ACHN (cell line): ENCODE results near the gene CCNQ.

Experiments used
- DNase-seq: peaks from one replicate; pipeline ENCODE4 v3.0.0-alpha.2; 2015
- in situ Hi-C: cut with HindIII; loops from 2 replicates; pipeline ENCODE4 v1.10.0; 2017; ENCODE audit warnings: low sequenced_read_pairs, low pct_ligation_motif_present, low pct_unique_long_range_greater_than_20kb

Gene CCNQ

DNA sequence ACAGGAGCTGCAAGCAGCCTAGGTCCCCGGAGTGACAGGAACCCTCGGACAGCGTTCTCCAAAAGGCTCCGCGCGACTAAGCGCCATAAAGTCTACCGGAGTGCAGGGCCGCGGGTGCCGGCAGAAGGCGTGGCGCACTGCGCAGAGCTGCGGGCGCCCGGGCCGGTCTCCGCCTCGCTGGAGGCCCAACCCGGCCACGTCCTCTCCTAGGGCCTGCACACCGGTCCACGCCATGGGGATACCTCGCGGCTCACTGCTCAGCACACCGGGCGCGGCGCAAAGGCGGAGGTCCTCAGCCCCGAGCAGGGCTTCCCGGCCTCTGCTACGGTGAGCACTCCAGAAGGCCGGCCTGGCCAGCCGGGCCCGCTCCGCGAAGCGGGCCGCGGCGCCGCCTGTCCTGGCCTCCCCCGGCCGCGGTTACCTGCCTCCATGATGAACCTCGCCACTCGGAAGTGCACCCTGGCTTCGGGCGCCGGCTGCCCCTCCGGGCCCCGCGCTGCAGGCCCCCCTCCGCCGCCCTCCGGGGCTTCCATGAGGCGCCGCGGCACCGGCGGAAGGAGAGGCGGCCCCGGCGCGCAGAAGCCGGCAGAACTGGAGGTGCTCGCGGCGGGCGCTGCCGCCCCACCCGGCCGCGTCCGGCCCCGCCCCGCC lies at the start of gene CCNQ:
Gene CCNQ, minus strand, starts transcription at position 599 of the 651 bp plus-strand sequence. Its CDS starts 66 bp downstream, at position 533.
- DNase-seq: peak; percentile 5
- in situ Hi-C loops: no loop called here

DNA sequence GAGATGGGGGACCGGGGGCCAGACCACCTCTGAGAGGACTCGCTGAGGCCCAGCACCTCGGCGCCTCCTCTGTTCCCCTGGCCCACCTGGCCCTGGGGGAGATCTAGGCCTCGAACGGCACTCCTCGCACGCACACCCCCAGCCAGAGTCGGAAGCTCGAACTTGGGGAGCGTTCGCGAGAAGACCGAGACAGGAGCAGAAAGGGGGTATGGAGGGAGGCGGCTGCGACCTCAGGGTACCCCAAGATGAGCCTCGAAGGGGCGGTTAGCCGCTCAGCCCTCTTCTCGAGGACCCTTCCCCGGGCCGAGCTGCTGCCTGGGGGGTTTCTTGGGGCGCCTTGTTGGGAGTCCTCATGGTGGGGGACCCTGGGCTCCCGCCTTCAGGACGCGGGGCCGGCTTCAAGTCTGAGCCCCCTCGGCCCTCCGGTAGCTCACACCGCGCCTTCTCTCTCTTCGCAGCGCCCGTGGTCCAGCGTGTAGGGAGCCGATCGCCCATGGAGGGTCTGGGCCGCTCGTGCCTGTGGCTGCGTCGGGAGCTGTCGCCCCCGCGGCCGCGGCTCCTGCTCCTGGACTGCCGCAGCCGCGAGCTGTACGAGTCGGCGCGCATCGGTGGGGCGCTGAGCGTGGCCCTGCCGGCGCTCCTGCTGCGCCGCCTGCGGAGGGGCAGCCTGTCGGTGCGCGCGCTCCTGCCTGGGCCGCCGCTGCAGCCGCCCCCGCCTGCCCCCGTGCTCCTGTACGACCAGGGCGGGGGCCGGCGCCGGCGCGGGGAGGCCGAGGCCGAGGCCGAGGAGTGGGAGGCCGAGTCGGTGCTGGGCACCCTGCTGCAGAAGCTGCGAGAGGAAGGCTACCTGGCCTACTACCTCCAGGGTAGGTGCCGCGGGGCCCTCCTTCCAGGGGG lies 48.8 kb upstream of the CCNQ start:
- DNase-seq: no peak
- in situ Hi-C loops: no loop called here

DNA sequence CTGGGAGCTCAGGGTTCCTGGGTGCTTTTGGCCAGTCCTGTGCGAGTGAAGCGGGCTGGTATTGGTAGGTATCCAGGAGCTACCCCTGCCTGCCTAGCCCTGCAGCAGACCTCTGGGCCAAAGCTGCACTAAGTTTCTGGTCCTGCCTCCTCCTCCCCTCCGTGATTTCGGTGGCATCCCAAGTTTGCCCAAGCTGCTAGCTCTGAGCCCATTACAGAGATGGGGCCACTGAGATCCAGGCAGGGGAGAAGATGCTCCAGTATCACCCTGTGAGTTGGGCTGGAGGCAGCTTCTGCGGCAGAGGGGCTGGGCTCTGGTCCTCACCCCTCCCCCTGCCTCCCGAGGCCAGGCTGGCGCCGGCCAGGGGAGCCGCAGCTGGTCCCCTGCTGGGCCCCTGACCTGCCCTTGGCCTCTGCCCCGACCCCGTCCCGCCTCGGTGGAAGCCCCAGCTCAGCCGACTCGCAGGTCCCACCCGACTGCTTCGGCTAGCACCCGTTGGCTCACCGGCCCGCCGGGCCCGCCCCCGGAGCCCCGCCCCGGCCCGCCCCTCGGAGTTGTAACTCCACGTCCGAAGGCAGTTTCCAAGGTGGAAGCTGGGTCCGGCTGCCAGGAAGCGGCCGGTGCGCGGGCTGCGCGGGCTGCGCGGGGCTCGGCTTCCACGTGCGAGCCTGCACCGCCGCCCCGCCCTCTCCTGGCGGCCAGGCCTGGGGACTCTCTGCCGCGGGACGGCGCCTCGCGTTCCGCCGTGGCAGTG lies 47.9 kb upstream of the CCNQ start, which contains the start of gene DUSP9:
Gene DUSP9, plus strand, starts transcription at position 584 of the 754 bp plus-strand sequence. CDS start 751 bp downstream, outside the sequence.
- DNase-seq: peak; percentile 57
- in situ Hi-C loops: no loop called here

DNA sequence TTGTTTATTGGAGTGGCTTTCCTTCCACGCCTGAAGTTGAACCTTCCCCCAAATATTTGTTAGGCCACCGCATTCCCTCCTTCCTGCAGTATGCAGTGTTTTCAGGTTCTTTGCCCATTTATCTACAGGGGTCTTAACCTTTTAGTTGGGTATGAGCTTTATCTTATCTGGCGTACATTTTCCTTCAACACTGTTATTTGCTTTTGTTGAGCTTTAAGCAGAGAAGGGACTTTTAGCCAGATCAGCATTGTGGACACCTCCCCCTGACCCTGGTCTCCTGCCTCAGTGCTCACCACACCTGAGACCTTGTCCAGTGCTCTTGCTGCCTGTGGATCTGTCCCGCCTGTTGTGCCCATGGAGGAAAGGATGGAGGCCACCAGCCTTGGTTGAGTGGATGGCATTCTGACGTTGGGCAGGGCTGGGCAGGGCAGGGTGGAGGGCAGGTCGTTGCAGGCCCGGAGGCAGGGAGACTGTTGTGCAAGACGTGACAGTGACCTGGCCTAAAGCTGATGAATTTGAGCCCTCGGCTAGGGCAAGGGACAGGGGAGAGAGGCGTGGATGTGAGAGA lies 47.1 kb upstream of the CCNQ start:
- in situ Hi-C loops: no loop called here
- DNase-seq: no peak

DNA sequence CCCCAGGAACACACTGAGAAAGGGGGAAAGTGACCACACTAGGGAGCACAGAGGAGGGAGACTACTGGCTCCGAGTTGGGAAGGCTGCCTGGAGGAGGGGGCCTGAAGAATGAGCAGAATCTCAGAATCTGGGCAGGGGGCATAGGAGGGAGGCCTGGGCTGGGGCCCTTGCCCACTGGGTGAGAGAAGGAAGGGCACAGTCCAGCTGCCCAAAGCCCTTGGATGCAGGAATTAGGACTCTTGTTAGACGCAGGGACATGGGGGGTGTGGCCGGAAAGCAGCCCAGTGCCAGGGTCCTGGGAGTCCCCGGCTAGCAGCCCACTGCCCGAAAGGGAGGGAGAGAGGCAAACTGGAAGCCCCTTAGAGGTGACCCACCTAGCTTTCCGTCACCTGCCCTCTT lies 46.2 kb upstream of the CCNQ start:
- in situ Hi-C loops: no loop called here
- DNase-seq: no peak

DNA sequence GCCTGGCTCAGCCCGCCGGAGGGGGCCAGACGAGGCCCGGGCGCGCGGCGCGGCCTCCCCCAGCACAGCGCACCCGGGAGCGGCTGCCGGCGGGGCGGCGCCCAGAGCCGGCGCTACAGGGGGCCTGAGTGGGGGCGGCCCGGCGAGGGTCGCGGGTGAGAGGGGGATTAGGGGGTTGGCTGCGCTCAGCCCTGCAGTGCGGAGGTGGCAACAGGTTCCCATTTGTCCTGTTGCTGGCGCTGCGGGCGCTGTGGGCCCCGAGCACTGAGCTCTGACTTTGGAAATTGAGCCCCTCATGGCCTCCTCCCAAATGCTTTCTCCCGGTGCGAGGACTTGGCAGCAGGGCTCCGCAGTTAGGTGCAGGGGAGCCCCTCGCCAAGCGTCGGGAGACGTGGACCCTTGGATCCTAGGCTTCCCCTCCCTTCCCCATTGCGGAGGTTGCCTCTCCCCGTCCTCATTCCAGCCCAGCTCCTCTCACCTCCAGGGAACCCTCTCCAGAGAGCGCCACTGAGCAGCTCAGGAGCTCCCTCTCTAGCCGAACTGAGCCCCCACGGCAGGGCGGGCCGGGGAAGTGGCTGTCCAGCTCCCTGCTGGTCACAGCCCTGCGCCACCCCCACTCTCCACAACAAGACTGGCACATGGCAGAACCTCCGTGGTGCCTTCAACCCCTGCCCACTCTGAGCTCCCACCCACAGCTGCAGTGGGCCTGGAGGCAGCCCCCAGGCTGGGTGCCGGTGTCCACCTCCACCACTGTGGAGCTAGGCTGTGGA lies 45.6 kb upstream of the CCNQ start:
- no peak for DNase-seq
- in situ Hi-C loops: no loop called here

DNA sequence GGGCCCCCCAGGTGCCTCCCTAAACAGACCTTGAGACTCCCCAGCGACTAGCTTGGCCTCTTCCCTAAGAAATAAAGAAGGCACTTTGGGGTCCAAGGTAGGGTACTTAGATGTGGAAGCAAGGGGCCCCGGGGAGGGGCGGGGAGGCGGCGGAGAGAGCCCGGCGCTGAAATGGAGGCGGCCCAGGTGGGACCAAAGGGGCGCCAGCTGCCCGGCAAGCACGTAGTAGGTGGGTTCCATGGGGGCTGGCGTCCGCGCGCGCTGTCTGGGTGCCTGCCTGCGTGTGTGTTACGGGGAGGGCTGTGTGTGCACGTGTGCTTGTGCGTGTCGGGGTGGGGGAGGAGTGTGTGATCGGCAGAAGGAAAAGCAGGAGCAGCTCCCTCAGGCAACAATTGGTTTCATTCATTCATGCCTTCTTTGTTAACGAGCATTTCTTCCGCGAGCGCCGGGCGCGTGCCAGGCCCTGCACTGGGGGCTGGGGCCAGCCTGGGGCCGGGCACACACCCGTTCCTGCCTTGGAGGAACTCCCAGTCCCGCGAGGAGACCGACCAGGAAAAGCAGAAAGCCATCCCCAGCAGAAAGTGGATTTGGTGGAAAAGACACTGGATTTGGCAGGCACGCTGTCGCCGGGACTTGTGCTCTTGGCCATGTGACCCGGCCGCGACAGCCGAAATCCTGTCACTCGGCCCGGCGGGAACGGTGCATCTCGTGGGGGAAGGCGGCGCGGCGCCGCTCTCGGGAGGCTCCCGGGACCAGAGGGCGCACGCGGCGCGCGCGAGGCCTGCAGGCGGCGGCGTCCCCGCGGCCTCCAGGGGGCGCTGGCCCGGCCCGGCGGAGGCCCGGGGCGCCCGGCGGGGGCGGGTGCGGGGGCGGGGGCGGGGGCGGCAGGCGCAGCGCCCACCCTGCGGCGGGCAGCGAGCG lies 44.8 kb upstream of the CCNQ start:
- in situ Hi-C loops: no loop called here
- peak; percentile 8 for DNase-seq

DNA sequence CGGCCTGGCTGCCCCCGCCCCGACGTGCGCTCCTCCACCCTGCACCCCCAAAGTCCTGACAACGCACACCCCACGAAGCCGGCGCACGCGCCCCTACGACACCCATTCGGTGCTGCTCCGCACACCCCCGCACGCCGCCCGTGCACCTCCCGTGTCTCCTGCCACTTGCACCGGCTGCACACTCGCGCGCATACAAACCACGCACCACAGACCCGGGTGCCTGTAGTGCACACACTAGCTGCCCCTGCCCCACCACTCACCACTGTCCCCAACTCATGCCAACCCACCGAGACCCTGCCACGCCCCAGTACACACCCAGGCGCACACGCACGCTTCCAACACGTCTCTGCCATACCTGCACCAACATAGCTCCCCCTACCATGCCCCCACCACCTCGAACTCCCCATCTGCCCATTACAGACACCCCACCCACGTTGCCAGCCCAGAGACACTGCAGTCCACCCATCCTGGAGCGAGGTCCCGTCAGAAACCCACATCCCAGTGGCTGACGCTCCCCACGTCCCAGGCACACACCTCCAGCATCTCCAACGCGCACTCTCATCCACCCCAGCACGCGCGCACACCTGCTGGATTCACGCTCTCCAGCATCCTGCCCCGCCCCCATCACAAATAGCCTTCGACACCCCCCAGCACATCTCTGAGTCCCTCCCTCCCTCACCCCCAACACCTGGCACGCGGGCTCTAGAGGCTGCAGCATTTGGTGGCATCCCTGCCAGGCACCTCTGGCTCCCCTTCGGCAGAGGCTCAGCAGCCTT lies 43.9 kb upstream of the CCNQ start:
- DNase-seq: no peak
- in situ Hi-C loops: no loop called here

DNA sequence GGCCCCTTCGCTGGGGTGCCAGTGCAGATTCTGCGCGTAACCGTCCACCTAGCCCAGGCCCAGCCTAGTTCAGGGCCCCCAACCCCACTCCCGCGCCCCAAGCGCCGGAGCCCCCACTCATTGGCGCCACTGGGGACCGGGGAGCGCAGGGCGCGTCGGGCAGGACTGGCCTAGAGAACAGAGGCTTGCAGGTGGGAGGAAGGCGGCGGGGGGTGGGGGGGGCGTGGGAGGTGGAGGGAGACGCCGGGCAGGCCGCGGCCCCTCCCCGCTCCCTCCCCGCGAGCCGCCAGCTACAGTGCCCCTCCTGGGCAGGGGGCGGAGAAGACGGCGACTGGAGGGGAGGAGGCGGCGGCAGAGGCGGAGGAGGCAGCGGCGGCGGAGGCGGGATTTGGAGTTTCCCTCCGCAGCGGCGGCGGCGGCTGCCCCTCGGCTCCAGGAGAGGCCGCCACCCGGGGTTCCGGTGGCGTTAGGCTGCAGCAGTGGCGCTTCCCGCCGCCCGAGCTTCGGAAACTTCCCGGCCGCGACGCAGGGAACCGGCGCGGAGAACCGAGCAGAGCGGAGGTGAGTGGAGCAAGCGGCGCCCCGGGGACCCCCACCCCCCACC lies 43.2 kb upstream of the CCNQ start:
- no peak for DNase-seq
- in situ Hi-C loops: no loop called here

DNA sequence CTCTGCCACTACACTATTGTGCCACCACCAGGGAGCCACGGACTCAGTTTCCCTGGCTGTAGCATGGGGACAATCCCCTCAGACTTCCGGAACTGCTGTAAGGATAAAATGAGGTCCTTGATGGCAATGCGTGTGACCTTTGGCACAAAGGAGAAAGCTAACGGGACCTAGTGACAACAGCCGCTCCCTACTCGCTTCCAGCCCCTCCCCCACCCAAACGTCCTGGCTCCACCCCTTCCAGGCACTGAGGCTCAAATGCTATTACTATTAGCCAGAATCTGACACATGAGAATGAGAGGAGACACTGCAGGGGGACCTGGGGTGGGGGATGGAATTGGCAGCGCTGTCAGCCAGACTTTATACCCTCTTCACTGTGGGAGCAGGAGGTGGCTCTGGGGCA lies 42.7 kb upstream of the CCNQ start:
- in situ Hi-C loops: no loop called here
- no peak for DNase-seq

DNA sequence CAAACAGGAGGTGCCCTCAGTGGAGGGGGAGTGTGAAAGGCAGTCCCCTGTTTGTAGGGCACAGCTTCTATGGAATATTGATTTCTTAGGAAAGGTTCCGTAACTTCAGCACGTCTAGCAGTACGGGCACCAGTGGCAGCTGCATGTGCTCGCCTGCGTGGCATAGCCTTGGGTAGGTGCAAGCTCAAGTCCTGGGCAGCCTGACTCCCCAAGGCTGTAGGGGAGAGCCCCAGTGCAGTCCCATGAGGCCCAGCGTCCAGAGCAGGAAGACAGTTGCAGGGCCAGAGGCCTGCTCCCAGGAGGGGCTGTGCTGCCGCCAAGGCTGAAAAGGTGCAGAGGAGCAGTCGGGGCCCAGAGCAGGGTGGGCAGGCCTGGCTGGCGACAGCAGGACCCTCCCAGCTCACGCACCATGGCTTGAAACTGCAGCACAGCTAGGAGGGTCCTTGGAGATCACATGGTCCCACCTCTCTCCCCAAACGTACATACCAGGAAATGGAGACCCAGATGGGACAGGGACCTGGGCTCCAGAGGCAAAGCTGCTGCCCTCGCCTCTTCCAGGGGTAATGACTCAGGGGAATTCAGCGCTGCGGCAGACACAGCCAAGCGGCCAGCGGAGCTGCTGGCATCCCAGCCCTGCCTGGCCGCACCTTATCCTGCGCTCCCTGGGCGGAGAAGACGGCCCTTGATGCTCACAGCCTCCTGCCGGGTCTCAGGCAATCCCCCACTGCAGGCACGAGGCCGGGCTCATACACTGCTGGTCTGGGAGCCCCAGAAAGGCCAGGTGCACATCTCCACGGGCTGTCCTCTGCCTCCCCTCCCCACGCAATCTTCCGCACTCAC lies 42.0 kb upstream of the CCNQ start:
- in situ Hi-C loops: no loop called here
- DNase-seq: no peak

DNA sequence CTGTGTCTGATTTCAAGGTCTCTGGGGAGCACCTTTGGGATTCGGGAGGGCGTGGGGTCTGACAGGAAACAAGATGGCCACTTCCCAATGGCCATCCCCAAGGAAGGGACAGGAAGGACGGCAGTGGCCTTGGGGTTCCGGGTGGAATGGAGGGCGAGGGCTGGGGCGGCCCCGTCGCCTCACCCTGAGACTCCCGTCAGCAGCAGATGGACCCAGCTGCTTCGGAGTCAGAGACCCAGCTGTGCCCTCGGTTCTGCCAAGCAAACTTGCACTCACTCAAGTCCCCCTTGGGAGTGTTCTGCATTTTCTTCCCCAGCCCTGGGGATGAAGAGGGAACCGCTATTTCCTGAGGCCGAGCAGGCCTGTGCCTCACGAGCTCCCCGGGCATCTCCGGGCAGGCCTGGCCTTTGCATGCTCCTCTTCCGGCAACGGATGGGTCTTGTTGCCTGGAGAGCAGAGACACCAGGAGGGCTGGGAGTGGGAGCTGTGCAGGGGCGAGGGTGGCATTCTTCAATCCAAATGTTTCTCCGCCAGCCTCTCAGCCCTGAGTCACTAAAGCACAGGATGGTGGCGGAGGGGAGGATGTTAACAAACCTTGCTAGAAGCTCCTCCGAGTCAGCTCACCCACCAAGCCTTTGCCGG lies 41.2 kb upstream of the CCNQ start:
- DNase-seq: no peak
- in situ Hi-C loops: no loop called here

DNA sequence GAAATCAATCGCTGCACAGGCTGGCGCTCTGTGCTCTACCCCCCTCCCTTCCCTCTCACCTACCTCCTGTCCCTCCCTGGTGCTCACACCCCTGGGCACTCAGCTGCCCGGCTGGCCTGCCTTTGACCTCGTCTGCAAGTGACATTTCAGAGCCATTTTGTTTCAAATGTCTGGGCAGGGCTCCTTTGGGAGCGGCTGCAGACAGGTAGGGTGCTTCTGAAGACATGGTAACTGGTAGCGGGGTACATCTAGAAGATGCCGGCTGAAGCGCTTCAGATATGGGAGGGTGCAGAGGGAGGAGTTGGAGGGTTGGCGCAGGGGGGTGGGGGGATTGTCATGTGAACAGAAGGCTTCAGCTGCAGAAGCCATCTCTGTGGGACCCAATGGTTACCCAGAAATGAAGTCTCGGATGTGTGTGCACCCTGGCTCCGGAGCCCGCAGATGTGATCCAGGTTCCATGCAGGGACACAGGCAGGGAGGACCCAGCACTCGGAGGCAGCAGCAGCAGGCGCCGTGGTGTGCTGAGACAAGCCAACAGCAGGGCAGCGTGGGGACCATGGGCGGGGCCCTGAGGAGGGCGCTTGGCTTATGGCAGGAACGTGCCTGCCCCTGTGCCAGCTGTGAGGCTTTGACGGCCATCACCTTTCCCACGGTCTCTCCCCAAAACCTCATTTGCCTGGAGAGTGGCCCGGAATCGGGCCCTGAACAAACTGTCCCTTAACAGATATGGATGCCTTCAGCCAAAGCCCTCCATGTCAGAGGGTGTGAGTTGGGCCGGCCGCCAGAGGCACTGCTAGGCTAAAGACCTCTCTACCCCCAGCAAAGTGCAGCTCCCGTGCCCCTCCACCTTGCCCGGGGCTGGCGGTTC lies 40.5 kb upstream of the CCNQ start:
- DNase-seq: no peak
- in situ Hi-C loops: no loop called here
